HG03135 (cell line): ENCODE measurements around the gene MRPL10.

Experiments
- ATAC-seq: cut with Tn5 transposase; IDR thresholded peaks from one replicate; pipeline ENCODE4 v1.9.1; 2021; ENCODE audit warnings: mild to moderate bottlenecking, moderate library complexity; ENCODE audit not compliant: unreplicated experiment

The MRPL10 gene

GRCh38 chr17:47840001-47840741 is 8.8 kb upstream of the MRPL10 start:
- ATAC-seq: no peak

- no peak for ATAC-seq
Measured at GRCh38 chr17:47839071-47839470, 7.7 kb upstream of the MRPL10 start.

- no peak for ATAC-seq
Measured at GRCh38 chr17:47838636-47839035, 7.3 kb upstream of the MRPL10 start.

- ATAC-seq: no peak
Measured at GRCh38 chr17:47837401-47838039, 6.2 kb upstream of the MRPL10 start.

GRCh38 chr17:47836601-47837000 is 5.3 kb upstream of the MRPL10 start:
- no peak for ATAC-seq

GRCh38 chr17:47834756-47835155 is 3.4 kb upstream of the MRPL10 start:
- ATAC-seq: no peak

GRCh38 chr17:47831934-47832327 is 590 bp upstream of the MRPL10 start:
- no peak for ATAC-seq

GRCh38 chr17:47830396-47831002 is 842 bp downstream of the MRPL10 start:
- ATAC-seq: no peak

- no peak for ATAC-seq
Measured at GRCh38 chr17:47829870-47830269, 1.5 kb downstream of the MRPL10 start.

- ATAC-seq: no peak
Measured at GRCh38 chr17:47823519-47823918, 7.8 kb downstream of the MRPL10 start.

- no peak for ATAC-seq
Measured at GRCh38 chr17:47822785-47823184, 8.6 kb downstream of the MRPL10 start.

- ATAC-seq: peak; percentile 75
Measured at GRCh38 chr17:47821424-47822391, 9.6 kb downstream of the MRPL10 start, which contains the start of gene OSBPL7. TSS of gene OSBPL7 (minus strand) at chr17:47821794. CDS start at chr17:47820278, 1,516 bp downstream.

GRCh38 chr17:47821031-47821423 is 10.3 kb downstream of the MRPL10 start:
- no peak for ATAC-seq

- ATAC-seq: no peak
Measured at GRCh38 chr17:47820033-47820789, 11.1 kb downstream of the MRPL10 start.

GRCh38 chr17:47819475-47819874 is 11.9 kb downstream of the MRPL10 start:
- ATAC-seq: no peak

GRCh38 chr17:47818002-47818695 is 13.2 kb downstream of the MRPL10 start:
- no peak for ATAC-seq

- ATAC-seq: no peak
Measured at GRCh38 chr17:47816947-47817346, 14.4 kb downstream of the MRPL10 start.

GRCh38 chr17:47816111-47816735 is 15.1 kb downstream of the MRPL10 start:
- no peak for ATAC-seq
